ENCODE measurements around the gene DYNLT1.

DNA sequence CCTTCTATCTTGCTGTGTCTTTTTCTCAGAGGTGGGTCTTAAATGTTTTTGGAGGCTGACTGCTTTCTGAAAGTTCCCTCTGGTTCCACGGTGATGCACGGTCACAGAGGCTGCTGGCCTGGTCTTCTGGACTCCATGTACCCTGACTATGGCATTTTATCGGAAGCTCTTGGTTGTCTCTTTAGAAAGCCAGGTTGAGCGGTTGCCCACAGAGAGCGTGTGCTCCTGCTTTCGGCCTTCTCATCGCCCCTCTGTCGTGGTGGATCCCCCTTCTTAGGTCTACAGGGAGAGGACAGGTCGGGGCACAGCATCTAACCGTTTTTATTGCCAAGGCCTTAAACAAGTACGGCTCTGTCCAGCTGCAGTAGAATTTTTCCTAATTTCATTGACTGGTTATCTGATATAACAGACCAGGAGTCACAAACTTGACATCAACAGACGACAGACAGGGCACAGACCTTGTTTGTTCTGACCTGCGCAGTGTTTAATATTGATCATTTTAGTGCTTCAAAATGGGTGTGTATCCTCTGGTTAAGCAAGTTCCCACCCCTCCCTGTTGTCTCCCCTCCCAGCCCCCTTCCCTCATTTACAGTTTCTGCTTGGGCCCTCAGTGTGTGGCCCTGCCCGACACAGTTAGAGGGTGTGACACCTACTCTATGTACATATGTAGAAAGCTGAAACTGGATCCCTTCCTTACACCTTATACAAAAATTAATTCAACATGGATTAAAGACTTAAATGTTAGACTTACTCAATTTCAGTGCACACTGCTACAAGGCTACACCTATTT, 30.0 kb upstream of the DYNLT1 start:
- TF ChIP-seq, protein P1, sequence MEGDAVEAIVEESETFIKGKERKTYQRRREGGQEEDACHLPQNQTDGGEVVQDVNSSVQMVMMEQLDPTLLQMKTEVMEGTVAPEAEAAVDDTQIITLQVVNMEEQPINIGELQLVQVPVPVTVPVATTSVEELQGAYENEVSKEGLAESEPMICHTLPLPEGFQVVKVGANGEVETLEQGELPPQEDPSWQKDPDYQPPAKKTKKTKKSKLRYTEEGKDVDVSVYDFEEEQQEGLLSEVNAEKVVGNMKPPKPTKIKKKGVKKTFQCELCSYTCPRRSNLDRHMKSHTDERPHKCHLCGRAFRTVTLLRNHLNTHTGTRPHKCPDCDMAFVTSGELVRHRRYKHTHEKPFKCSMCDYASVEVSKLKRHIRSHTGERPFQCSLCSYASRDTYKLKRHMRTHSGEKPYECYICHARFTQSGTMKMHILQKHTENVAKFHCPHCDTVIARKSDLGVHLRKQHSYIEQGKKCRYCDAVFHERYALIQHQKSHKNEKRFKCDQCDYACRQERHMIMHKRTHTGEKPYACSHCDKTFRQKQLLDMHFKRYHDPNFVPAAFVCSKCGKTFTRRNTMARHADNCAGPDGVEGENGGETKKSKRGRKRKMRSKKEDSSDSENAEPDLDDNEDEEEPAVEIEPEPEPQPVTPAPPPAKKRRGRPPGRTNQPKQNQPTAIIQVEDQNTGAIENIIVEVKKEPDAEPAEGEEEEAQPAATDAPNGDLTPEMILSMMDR (IDR thresholded peaks at IDR 0.05): no peak
- no peak for TF ChIP-seq POLR2A (IDR thresholded peaks at IDR 0.05)

Measured in Peyer's patch (tissue), 4 donors.